Uterus (tissue), 4 donors: ENCODE data around the gene ZSWIM8. TPM values are rescaled to one million over a fixed set of nuclear protein-coding genes. Genes with fewer than 3 reads are reported as not detected.

ENCODE experiments used
- DNase-seq, 2 donors: peaks; one replicate each; pipeline ENCODE4 v3.0.0-alpha.2; 2019 to 2020
- H3K27ac ChIP-seq, 2 donors: fragments of 200-600 bp; sonication (generic); 1 replicate in 1 of 2; 2 replicates in 1 of 2; pipeline ENCODE4 v1.5.1; 2016 to 2018
- H3K27me3 ChIP-seq, 2 donors: fragments of 200-600 bp; sonication (generic); one replicate each; pipeline ENCODE4 v1.5.1; 2018 to 2019; ENCODE audit warnings: control low read depth in 1 of 2
- H3K36me3 ChIP-seq, 2 donors: fragments of 200-600 bp; sonication (generic); one replicate each; pipeline ENCODE4 v1.5.1; 2019; ENCODE audit warnings: control low read depth in 1 of 2
- H3K4me1 ChIP-seq, 2 donors: fragments of 200-600 bp; sonication (generic); one replicate each; pipeline ENCODE4 v1.5.1; 2018 to 2019; ENCODE audit warnings: control low read depth in 1 of 2
- H3K4me3 ChIP-seq, 2 donors: fragments of 200-600 bp; sonication (generic); 1 replicate in 1 of 2; 2 replicates in 1 of 2; pipeline ENCODE4 v1.5.1; 2018 to 2019; ENCODE audit warnings: mild to moderate bottlenecking in 1 of 2
- H3K9me3 ChIP-seq, 2 donors: fragments of 200-600 bp; sonication (generic); one replicate each; pipeline ENCODE4 v1.5.1; 2019; ENCODE audit warnings: control low read depth in 1 of 2
- POLR2A ChIP-seq, 2 donors: fragments of 450-650 bp; IDR thresholded peaks; one replicate each; pipeline ENCODE4 v1.6.1; 2016; ENCODE audit warnings: antibody characterized with exemption in 2 of 2, mild to moderate bottlenecking in 1 of 2, moderate library complexity in 1 of 2
- intact Hi-C: fragments of 100-400 bp; cut with DNase I; formaldehyde crosslinking; loops from one replicate; pipeline ENCODE4 v1.15.1; 2023; ENCODE audit warnings: low total_unique reads
- total RNA-seq, 4 donors: library from RNA; depleted of rRNA in 3 of 4; stranded (reverse); fragments of >200 nt in 3 of 4; gene quantifications; one replicate each; pipeline versions ENCODE4 v1.1.0 to v1.2.4, GENCODE V29; 2014 to 2023
- TF ChIP-seq, protein P1 (sequence below), 4 experiments: fragments of 200-600 bp in 2 of 4; fragments of 450-650 bp in 2 of 4; sonication (generic) in 2 of 4; IDR thresholded peaks; one replicate each; pipeline ENCODE4 v1.5.1; 2016 to 2019; ENCODE audit warnings: antibody characterized with exemption in 4 of 4, mild to moderate bottlenecking in 2 of 4, moderate library complexity in 1 of 4
- donor health status: DM: yes; HTN: yes; CAD: no.

The ZSWIM8 gene
- total RNA-seq, 4 donors from 2014 or later = 61.4 to 112 (median 91.1) TPM

GRCh38 chr10:73839276-73839966, 54.0 kb downstream of the ZSWIM8 start:
- Histone ChIP-seq H3K9me3 (no peaks in the 10 kb centered on the region), H3K36me3 (no peaks in the 10 kb centered on the region)
- intact Hi-C loops = no loop called here

GRCh38 chr10:73840056-73840402, 54.6 kb downstream of the ZSWIM8 start:
- TF ChIP-seq, protein P1, sequence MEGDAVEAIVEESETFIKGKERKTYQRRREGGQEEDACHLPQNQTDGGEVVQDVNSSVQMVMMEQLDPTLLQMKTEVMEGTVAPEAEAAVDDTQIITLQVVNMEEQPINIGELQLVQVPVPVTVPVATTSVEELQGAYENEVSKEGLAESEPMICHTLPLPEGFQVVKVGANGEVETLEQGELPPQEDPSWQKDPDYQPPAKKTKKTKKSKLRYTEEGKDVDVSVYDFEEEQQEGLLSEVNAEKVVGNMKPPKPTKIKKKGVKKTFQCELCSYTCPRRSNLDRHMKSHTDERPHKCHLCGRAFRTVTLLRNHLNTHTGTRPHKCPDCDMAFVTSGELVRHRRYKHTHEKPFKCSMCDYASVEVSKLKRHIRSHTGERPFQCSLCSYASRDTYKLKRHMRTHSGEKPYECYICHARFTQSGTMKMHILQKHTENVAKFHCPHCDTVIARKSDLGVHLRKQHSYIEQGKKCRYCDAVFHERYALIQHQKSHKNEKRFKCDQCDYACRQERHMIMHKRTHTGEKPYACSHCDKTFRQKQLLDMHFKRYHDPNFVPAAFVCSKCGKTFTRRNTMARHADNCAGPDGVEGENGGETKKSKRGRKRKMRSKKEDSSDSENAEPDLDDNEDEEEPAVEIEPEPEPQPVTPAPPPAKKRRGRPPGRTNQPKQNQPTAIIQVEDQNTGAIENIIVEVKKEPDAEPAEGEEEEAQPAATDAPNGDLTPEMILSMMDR (IDR thresholded peaks at IDR 0.05) = no peak
- no peak for TF ChIP-seq POLR2A (IDR thresholded peaks at IDR 0.05)
- H3K27me3 ChIP-seq = no peaks in the 10 kb centered on the region
- DNase-seq = no peak
- H3K4me3 ChIP-seq = no peak overlapping the region
- no peaks in the 10 kb centered on the region for H3K36me3 ChIP-seq
- H3K9me3 ChIP-seq = no peaks in the 10 kb centered on the region
- intact Hi-C loops = no loop called here
- H3K27ac ChIP-seq = no peak overlapping the region
- H3K4me1 ChIP-seq = no peaks in the 10 kb centered on the region

More at GRCh38 chr10:73839276-73839966, 54.0 kb downstream of the ZSWIM8 start:
- Histone ChIP-seq H3K4me1 (no peaks in the 10 kb centered on the region), H3K4me3 (no peak overlapping the region), H3K27me3 (no peaks in the 10 kb centered on the region), H3K27ac (no peak overlapping the region)
- TF ChIP-seq, protein P1 (IDR thresholded peaks at IDR 0.05) = no peak
- TF ChIP-seq POLR2A (IDR thresholded peaks at IDR 0.05) = no peak
- DNase-seq = no peak

GRCh38 chr10:73840403-73841060, 55.1 kb downstream of the ZSWIM8 start:
- TF ChIP-seq, protein P1 (IDR thresholded peaks at IDR 0.05) = no peak
- no peak for TF ChIP-seq POLR2A (IDR thresholded peaks at IDR 0.05)
- Histone ChIP-seq H3K4me1 (no peaks in the 10 kb centered on the region), H3K36me3 (no peaks in the 10 kb centered on the region), H3K27ac (no peak overlapping the region), H3K27me3 (no peaks in the 10 kb centered on the region), H3K4me3 (no peak overlapping the region), H3K9me3 (no peaks in the 10 kb centered on the region)
- no peak for DNase-seq
- intact Hi-C loops = no loop called here

- no peaks in the 10 kb centered on the region for H3K4me1 ChIP-seq
- TF ChIP-seq, protein P1 (IDR thresholded peaks at IDR 0.05) = no peak
- TF ChIP-seq POLR2A (IDR thresholded peaks at IDR 0.05) = no peak
- no peaks in the 10 kb centered on the region for H3K9me3 ChIP-seq
- H3K36me3 ChIP-seq = no peaks in the 10 kb centered on the region
- no peak for DNase-seq
- no peak overlapping the region for H3K4me3 ChIP-seq
- H3K27me3 ChIP-seq = no peaks in the 10 kb centered on the region
- intact Hi-C loops = no loop called here
- no peak overlapping the region for H3K27ac ChIP-seq
Observed at GRCh38 chr10:73841061-73841421, 55.6 kb downstream of the ZSWIM8 start.

DNA sequence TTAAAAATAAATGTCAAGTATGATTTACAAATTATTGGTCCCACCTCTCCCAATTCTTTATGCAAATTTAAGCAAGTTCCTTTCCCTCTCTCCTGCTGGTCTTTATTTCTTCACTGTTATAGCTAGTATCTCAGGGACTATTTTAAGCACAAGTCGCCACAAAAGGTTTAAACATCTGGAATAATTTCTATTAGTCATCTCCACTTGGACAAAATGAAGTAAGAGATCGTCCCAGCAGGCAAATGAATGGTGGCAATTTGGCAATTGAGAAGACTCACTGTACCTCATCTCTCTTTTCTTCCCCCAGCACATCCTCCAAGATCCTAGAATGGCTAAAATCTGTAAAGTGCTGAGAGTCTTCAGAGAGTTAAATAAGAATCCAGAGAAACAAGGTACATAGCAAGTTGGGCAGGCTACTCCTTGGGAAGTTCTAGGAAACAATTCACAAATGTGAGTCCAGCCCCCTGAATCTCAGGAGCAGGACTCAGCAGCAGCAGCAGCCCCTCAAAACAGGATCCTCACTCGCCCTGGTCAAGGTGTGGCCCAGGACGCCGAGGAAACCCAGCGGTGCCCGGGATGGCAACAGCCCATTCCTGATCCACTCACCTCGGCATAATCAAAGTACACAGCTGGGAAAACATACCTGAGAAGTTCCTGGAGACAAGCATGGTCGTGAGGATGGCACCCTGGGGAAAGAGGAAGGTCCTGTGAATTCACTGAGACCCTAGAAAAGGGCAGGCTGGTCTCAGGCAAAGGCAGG, 56.3 kb downstream of the ZSWIM8 start:
- Histone ChIP-seq H3K36me3 (no peaks in the 10 kb centered on the region), H3K4me3 (no peak overlapping the region), H3K27ac (no peak overlapping the region), H3K9me3 (no peaks in the 10 kb centered on the region), H3K27me3 (no peaks in the 10 kb centered on the region), H3K4me1 (no peaks in the 10 kb centered on the region)
- DNase-seq = no peak
- TF ChIP-seq, protein P1 (IDR thresholded peaks at IDR 0.05) = no peak
- TF ChIP-seq POLR2A (IDR thresholded peaks at IDR 0.05) = no peak
- intact Hi-C loops = no loop called here
